Breast epithelium (tissue), 4 donors: ENCODE measurements around the gene SDC4. TPM values are rescaled to one million over a fixed set of nuclear protein-coding genes. Genes with fewer than 3 reads are reported as not detected.

ENCODE experiments used
- DNase-seq, 2 donors: peaks; one replicate each; pipeline ENCODE4 v3.0.0-alpha.2; 2019; ENCODE audit warnings: low spot score in 2 of 2
- H3K27ac ChIP-seq, 2 donors: fragments of 200-600 bp; sonication (generic) in 1 of 2; one replicate each; pipeline ENCODE4 v1.5.1; 2016 to 2019; ENCODE audit warnings: mild to moderate bottlenecking in 1 of 2
- H3K27me3 ChIP-seq, 2 donors: fragments of 200-600 bp; sonication (generic) in 1 of 2; one replicate each; pipeline versions ENCODE4 v1.5.1 to v1.6.0; 2017 to 2019; ENCODE audit warnings: control low read depth in 1 of 2, mild to moderate bottlenecking in 1 of 2
- H3K36me3 ChIP-seq: fragments of 200-600 bp; one replicate; pipeline ENCODE4 v1.5.1; 2019
- H3K4me1 ChIP-seq, 2 donors: fragments of 200-600 bp; sonication (generic); one replicate each; pipeline ENCODE4 v1.5.1; 2016 to 2019; ENCODE audit warnings: control low read depth in 1 of 2
- H3K4me3 ChIP-seq, 3 donors: fragments of 200-600 bp; sonication (generic); 1 replicate in 2 of 3; 2 replicates in 1 of 3; pipeline ENCODE4 v1.5.1; 2016 to 2019; ENCODE audit warnings: mild to moderate bottlenecking in 3 of 3, moderate library complexity in 2 of 3
- H3K9me3 ChIP-seq, 2 donors: fragments of 200-600 bp; sonication (generic) in 1 of 2; one replicate each; pipeline ENCODE4 v1.5.1; 2016 to 2019; ENCODE audit warnings: control low read depth in 1 of 2
- POLR2A ChIP-seq: fragments of 450-650 bp; IDR thresholded peaks from one replicate; pipeline ENCODE4 v1.6.1; 2016; ENCODE audit warnings: antibody characterized with exemption, mild to moderate bottlenecking, moderate library complexity
- POLR2AphosphoS5 ChIP-seq, 3 donors: sonication (generic); formaldehyde crosslinking; IDR thresholded peaks; one replicate each; pipeline ENCODE4 v1.6.1; 2017; ENCODE audit warnings: antibody characterized with exemption in 3 of 3
- intact Hi-C: fragments of 100-400 bp; cut with DNase I; formaldehyde crosslinking; loops from one replicate; pipeline ENCODE4 v1.15.1; 2023; ENCODE audit warnings: low total_unique reads
- total RNA-seq, 3 donors: library from RNA; depleted of rRNA; stranded (reverse); fragments of >200 nt; gene quantifications; one replicate each; pipeline ENCODE4 v1.1.0, GENCODE V29; 2016
- TF ChIP-seq, protein P1 (sequence below), 3 donors: fragments of 450-650 bp; IDR thresholded peaks; one replicate each; pipeline ENCODE4 v1.5.1; 2016 to 2017; ENCODE audit warnings: antibody characterized with exemption in 3 of 3, mild to moderate bottlenecking in 3 of 3, moderate library complexity in 3 of 3

SDC4 gene
- total RNA-seq, 3 donors from 2014 or later, result 29.4 to 337 (median 121) TPM

DNA sequence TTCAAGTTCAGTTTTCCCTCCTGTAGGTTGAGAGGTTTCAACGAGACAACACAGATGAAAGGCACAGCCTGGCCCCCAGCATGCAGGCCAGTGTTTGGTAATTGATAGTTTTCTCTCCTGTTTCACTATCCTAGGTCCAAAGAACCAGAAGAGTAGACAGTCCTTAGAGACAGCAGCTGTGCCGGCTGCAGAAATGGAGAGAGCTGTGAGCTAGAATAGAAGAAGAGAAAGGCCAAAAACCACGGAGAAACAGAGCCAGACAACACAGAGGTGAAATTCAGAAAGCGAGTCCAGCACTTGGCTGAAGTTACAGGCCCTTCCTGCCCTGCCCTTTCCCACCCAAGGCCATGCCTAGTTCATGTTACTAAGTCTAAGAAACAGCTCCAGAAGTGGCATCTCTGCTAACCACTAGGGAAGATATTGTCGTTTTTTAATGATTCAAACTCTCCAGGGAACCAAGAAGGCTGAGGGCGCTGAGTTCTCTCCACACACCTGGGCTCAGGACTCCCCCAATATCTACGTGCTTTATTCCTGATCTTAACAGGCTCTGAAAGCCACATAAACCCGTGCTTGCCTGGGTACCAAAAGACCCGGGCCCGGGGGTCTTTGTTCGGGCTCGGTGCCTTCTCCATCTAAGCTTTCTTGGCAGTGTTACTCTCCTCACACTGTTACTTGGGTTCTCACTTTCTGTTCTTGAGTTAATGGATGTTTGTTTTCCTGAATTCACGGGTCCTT is 58.1 kb downstream of the SDC4 start:
- Histone ChIP-seq H3K27ac (no peak overlapping the region), H3K9me3 (no peaks in the 10 kb centered on the region), H3K4me1 (no peaks in the 10 kb centered on the region), H3K27me3 (no peaks in the 10 kb centered on the region), H3K36me3 (no peaks in the 10 kb centered on the region), H3K4me3 (no peak overlapping the region)
- no peak for DNase-seq
- no peak for TF ChIP-seq POLR2A
- no peak for TF ChIP-seq POLR2AphosphoS5 (IDR thresholded peaks at IDR 0.05)
- TF ChIP-seq, protein P1, sequence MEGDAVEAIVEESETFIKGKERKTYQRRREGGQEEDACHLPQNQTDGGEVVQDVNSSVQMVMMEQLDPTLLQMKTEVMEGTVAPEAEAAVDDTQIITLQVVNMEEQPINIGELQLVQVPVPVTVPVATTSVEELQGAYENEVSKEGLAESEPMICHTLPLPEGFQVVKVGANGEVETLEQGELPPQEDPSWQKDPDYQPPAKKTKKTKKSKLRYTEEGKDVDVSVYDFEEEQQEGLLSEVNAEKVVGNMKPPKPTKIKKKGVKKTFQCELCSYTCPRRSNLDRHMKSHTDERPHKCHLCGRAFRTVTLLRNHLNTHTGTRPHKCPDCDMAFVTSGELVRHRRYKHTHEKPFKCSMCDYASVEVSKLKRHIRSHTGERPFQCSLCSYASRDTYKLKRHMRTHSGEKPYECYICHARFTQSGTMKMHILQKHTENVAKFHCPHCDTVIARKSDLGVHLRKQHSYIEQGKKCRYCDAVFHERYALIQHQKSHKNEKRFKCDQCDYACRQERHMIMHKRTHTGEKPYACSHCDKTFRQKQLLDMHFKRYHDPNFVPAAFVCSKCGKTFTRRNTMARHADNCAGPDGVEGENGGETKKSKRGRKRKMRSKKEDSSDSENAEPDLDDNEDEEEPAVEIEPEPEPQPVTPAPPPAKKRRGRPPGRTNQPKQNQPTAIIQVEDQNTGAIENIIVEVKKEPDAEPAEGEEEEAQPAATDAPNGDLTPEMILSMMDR (IDR thresholded peaks at IDR 0.05), result no peak
- intact Hi-C loops, result no loop called here

DNA sequence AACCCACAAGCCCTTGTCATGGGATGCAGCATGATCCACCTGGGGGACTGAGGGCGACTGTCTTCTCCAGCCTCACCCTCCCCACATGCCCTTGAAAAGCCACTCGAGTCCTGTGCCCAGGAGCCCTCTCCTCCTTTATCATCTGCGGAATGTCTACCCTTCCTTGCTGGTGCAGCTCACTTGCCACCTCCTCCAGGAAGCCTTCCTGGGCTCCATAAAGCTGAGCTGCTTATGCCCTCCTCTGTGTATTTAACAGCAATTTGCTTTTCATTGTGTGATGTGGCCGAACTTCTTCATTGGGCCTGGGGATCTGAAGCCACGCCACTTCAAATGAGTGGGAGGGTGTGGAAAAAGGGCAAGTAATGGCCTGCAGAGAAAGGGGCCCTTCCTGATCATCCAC is 59.4 kb downstream of the SDC4 start:
- Histone ChIP-seq H3K4me3 (no peak overlapping the region), H3K27me3 (no peaks in the 10 kb centered on the region), H3K36me3 (no peaks in the 10 kb centered on the region), H3K9me3 (no peaks in the 10 kb centered on the region), H3K4me1 (no peaks in the 10 kb centered on the region), H3K27ac (no peak overlapping the region)
- DNase-seq, result no peak
- TF ChIP-seq POLR2A (no peak), POLR2AphosphoS5 (IDR thresholded peaks at IDR 0.05) (no peak)
- TF ChIP-seq, protein P1 (IDR thresholded peaks at IDR 0.05), result no peak
- intact Hi-C loops, result no loop called here

DNA sequence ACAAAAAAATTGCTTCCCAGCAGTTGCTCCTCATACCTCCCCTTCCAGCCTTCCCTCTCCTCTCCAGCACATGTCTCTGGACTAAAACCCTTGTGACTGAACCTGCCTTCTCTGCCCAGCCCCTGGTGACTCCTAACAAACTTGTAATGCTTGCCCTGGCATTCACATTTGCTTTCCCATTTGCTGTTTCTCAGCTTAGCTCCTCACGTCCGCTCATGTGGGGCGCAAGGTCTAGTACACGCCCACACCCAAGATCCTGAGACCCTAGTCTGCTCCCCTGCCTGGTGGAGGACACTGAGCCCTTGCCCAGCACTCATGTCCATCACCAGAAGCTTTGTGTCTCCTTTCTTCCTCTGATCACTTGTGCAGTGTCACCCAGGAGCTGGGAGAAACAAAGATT is 59.8 kb downstream of the SDC4 start:
- DNase-seq, result no peak
- no peaks in the 10 kb centered on the region for H3K27me3 ChIP-seq
- H3K27ac ChIP-seq, result no peak overlapping the region
- no peak for TF ChIP-seq POLR2A
- TF ChIP-seq POLR2AphosphoS5 (IDR thresholded peaks at IDR 0.05), result no peak
- TF ChIP-seq, protein P1 (IDR thresholded peaks at IDR 0.05), result no peak
- intact Hi-C loops, result no loop called here
- H3K4me3 ChIP-seq, result no peak overlapping the region
- no peaks in the 10 kb centered on the region for H3K4me1 ChIP-seq
- H3K9me3 ChIP-seq, result no peaks in the 10 kb centered on the region
- H3K36me3 ChIP-seq, result no peaks in the 10 kb centered on the region

GRCh38 chr20:45283551-45284057 is 64.6 kb downstream of the SDC4 start:
- Histone ChIP-seq H3K4me1 (no peaks in the 10 kb centered on the region), H3K27ac (no peak overlapping the region), H3K4me3 (no peak overlapping the region), H3K36me3 (no peaks in the 10 kb centered on the region), H3K9me3 (no peaks in the 10 kb centered on the region), H3K27me3 (no peaks in the 10 kb centered on the region)
- intact Hi-C loops, result loop anchor here (5.0 kb wide), 1 partner anchor 1179 kb away; no protein-coding TSS in a partner anchor
- DNase-seq, result no peak
- TF ChIP-seq, protein P1 (IDR thresholded peaks at IDR 0.05), result no peak
- TF ChIP-seq POLR2A (no peak), POLR2AphosphoS5 (IDR thresholded peaks at IDR 0.05) (no peak)
